DMS 273 (cell line): ENCODE data around the gene PDCD1.
"Not testable (repeated sequence)": the region's sequence is repeated elsewhere in the genome, so short reads cannot be mapped to it uniquely, and the experiment has no call there.

Source experiments
- DNase-seq: peaks from one replicate; lab custom pipeline; 2025; ENCODE audit not compliant: unreplicated experiment; lab: John Stamatoyannopoulos, UW

The PDCD1 gene

DNA sequence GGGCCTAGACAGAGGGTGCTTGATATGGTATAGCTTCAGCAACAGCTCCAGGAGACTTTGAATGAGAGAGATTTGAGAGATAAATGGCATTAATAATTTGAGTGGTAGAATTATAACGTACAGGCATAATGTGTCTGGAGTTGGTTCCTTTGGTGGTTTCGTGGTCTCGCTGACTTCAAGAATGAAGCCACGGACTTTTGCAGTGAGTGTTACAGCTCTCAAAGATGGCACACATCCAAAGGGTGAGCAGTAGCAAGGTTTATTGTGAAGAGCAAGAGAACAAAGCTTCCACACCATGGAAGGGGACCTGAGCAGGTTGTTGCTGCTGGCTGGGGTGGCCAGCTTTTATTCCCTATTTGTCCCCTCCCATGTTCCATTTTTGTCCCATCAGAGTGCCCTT lies 23.1 kb downstream of the PDCD1 start:
- no peak for DNase-seq

DNA sequence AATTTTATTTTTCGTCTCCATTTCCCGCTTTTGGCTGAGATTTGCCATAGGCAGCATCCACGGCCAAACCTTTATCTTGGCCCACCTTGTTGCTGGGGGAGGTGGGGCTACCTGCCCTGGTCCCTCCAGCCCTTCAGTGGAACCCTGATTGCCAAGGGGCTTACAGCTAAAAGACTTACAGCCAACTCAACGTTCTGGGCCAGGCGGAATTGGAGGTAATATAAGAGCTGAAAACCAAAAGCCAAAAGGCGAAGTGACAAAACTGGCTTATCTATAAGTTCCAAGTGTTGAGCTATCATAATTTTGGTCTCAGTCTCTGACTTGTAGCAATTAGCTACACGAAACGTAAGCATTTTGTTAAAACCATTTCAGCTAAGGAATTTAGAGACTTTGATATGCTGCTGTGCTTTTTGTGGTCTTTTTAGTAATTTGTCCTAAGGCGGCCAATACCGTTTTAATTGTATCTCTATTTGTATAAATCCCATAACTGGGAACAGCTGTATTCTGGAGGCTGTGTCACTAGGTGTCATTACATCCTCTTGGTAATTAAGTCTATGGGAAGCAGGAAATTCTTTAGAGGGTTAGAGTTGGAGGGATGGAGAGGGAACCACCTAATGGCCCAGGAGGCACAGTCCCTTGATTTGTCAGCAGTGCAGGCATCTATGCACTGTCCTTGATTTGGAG lies 24.0 kb downstream of the PDCD1 start:
- no peak for DNase-seq

DNA sequence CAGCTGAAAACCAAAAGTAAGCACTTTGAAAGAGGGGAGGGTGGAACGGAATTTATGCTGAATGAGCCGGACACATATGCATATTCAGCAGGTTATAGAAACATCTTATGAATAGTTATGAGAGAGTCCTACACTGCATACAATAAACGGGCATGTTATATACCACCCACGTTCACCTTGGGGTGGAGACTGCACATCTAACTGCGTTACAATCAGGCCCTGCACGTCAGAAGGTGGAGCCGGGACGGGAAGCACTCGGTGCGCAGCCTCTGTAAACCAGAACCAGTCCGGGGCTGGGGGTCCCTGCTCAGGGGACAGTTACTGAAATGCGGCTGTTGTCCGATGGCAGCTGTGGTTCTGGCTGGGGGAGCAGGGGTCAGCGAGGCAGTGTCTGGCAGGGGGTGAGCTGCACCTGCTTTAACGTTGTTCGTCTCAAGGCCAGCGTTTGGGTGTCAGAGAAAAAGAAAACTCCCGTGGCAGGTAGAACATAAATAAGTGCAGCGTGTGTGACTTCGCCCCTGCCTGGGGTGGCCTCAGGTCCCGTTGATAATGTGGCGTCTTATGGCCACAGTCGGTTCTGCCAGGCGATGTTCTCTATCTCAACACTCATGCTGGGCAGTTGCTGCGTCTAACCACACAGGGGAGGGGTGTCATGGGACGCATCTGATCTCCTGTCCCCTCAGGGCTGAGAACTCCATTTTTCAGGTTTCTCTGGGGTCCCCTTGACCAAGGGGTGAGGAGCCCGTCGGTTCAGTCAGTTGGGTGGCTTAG lies 24.8 kb downstream of the PDCD1 start:
- DNase-seq, result not testable (repeated sequence)

DNA sequence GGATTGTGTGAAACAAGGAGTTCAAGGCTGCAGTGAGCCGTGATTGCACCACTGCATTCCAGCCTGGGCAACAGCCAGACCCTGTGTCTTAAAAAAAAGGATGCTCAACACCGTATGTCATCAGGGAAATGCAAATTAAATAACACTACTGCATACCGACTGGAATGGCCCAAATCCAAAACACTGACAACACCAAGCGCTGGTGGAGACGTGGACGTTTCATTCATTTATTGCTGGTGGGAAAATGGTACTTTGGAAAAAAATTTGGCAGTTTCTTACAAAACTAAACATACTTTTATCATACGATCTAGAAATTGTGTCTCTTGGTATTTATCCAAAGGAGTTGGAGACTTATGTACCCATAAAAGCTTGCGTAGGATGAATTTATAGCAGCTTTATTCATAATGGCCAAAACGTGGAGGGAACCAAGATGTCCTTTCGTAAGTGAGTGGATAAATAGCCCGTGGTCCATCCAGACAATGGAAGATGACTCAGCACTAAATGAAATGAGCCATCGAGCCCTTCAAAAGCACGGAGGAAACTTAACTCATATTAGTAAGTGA lies 25.5 kb downstream of the PDCD1 start:
- DNase-seq, result no peak

DNA sequence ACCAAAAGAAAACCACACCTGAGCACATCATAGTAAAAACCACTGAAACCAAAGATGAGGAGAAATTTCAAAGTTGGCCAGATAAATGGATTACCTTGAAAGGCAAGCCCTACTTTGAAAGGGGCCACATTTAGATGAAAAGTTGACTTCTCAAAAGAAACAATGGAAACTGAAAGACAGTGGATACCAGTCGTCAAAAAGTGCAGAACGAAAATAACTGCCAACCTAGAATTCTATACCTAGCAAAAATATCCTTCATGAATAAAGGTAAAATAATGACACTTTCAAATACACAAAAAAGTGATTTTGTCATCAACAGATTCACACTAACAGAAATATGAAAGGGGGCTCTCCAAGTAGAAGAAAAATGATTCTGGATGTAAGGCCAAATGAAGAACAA lies 31.3 kb downstream of the PDCD1 start:
- DNase-seq, result no peak

DNA sequence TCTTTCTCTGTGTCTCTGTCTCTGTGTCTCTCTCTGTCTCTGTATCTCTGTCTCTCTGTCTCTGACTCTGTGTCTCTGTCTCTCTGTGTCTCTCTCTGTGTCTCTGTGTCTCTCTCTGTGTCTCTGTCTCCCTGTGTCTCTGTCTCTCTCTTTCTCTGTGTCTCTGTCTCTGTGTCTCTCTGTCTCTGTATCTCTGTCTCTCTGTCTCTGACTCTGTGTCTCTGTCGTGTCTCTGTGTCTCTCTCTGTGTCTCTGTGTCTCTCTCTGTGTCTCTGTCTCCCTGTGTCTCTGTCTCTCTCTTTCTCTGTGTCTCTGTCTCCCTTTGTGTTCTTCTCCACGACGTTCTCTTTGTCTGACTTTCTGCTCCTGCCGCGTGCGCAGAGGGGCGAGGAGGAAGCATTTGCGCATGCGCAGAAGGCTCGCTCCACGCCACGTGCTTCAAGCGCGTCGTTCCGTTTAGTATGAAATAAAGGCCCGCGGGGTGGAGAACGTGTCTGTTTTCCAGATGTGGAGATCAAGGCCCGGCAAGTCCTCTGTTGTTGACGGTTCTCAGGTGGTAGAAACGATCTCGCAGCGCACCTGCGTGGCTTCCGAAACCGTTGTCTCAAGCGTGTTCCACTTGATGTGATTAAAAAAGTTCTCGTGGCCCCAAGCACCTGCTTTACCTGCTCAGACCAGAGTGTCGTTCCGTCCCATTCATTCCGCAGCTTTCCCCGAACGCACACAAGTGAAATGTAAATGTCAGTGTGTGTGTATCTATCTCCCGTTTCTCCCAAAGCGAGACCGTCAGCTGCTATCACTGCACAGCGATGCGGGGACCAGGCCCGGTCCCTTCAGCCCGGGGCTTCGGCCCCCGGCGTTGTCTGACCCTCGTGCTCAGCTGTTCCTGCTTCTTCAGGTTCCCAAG lies 34.9 kb downstream of the PDCD1 start:
- DNase-seq, result not testable (repeated sequence)

DNA sequence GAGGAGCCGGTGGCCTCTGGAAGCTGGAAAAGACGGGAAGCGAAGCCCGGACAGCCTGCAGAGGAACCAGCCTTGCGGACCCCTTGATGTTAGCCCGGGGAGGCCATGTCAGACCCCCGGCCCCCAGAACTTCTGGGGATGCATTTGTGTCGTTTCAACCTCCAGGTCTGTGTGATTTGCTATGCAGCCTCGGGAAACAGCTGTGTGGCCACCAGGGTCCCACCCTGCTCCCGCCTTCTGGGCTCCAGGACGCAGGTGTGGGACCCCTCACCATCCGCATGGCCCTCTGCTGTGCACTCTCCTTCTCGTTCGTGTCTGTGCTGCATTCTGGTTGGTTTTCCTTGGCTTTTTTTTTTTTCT lies 36.5 kb downstream of the PDCD1 start:
- no peak for DNase-seq

DNA sequence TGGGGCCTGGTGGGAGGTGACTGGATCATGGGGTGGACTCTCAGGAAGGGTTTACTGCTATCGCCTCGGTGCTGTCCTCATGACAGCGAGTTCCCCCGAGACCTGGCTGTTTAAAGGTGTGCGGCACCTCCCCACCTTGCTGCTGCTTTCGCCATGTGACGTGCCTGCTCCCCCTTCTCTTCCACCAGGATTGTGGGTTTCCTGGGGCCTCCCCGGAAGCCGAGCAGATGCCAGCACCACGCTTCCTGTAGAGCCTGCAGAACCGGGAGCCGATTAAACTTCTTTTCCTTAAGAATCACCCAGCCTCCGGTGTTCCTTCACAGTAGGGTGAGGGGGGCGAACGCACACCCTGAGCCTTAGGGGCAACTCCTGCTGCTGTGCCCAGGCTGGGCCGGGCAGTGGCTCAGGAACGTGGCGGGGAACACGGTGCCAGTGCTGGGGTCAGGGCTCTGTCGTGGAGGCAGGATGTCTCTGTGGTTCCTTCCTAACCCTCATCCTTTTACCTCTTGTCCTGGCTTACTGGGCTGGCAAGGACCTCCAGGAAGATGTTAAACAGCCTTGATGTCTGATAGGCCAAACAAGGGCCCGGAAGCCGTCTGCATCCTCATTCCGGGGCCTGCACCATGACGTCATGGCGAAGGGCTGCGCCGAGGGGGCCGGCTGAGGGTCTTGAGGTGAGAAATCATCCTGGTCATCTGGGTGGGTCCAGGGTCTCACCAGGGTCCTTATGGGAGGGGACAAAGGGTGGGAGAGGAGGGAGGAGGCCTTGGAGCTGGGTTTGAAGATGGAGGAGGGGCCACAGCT lies 37.0 kb downstream of the PDCD1 start:
- DNase-seq, result no peak

DNA sequence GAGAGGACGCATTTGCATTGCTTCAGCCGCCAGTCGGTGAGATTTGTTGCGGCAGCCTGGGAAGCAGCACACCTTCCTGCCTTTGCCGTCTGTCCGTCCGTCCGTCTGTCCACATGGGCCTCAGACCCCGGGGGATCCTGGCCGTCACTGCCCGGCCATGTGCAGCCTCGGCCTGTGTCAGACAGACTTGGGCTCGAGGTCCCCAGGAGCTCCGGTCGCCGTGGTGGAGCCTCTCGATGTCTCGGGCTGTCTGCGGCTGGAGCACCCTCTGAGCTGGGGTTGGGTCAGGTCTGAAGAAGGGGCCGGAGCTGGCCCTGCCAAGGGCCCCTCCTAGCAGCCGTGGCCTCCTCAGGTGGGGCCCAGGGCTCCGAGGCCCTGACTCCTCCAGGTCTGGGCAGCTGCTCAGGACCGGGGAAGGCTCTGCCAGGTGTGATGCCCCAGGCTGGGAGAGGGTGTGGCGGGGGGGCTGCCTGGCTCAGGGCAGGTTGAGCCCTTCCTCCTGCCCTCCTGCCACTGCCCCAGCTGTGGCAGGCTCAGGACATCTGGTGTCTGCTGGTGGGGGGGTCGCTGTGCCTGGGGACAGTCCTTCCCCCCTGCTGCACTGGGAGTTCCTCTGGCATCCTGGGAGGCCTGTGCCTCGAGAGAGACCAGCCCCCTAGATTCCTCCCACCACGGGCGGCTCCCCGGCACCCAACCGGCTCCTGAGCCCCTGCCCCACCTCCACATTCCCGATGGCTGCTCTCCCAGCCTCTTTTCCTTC lies 37.9 kb downstream of the PDCD1 start:
- no peak for DNase-seq

DNA sequence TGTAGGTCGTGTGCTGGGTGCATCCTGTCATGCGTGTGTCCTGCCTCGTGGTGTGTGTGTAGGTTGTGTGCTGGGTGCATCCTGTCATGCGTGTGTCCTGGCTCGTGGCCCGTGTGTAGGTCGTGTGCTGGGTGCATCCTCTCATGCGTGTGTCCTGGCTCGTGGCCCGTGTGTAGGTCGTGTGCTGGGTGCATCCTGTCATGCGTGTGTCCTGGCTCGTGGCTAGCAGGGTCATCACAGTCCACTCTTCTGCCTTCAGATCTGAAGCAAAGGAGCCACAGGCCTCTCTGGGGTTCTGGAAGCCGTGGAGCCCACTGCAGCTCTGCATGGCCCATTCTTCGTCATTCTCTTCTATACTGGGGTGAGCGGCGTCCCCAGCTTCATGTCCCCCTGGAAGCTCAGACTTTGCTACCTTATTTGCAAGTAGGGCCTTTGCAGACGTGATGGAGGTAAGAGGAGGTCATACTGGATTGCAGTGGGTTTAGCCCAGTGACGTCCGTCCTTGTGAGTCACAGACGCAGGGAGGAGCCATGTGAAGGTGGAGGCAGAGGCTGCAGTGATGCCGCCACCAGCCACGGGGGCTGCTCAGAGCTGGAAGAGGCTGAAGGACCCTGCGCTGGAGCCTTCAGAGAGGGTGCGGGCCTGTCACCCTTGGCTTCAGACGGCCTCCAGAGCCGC lies 38.6 kb downstream of the PDCD1 start:
- not testable (repeated sequence) for DNase-seq

DNA sequence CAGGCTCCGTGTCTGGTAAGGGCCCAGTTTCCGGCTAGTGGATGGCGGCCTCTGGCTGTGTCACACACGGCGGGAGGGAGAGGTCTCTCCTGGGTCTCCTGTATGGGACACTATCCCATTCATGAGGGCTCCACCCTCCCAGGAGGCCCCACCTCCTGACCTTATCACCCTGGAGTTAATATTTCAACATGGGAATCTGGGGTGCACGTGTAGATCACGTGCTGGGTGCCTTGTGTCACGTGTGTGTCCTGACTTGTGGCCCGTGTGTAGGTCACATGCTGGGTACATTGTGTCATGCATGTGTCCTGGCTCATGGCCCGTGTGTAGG lies 39.8 kb downstream of the PDCD1 start:
- DNase-seq, result no peak

DNA sequence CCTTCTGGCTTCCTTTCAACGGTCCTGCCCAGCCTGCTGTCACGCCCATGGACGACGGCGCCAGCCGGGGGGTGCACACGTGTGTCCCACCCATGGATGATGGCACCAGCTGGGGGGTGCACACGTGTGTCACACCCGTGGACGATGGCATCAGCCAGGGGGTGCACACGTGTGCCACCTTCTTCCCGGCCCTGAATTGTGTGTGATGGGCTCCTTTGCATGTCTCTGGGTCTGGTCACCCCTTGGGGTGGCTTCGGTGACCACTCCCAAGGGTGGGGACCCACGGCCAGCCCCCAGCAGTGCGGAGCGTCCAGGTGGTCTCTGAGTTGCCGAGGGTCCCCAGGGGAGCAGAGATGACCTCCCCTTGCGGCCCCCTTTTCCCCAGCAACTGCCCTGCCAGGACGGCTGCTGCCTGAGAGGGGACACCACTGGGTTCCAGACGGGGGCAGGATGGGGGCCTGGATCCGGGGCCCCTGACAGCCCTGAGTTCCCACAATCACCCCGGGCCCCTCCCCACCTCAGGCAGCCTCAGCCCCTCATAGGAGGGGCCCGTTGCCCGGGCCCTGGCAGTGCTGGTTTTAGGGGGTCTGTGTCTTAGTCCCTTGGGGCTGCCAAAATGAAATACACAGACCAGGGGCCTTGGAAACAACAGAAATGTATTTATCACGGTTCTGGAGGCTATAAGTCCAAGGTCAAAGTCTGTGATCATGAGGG lies 40.3 kb downstream of the PDCD1 start:
- DNase-seq, result no peak

DNA sequence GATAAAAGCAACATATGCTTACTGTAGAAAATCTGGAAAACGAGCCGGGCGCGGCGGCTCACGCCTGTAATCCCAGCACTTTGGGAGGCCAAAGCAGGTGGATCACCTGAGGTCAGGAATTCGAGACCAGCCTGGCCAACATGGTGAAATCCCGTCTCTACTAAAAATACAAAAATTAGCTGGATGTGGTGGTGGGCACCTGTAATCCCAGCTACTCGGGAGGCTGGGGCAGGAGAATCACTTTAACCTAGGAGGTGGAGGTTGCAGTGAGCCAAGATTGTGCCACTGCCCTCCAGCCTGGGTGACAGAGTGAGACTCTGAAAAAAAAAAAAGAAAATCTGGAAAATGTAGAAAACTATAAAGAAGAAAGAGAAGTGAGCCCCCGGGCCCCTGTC lies 40.9 kb downstream of the PDCD1 start:
- not testable (repeated sequence) for DNase-seq

DNA sequence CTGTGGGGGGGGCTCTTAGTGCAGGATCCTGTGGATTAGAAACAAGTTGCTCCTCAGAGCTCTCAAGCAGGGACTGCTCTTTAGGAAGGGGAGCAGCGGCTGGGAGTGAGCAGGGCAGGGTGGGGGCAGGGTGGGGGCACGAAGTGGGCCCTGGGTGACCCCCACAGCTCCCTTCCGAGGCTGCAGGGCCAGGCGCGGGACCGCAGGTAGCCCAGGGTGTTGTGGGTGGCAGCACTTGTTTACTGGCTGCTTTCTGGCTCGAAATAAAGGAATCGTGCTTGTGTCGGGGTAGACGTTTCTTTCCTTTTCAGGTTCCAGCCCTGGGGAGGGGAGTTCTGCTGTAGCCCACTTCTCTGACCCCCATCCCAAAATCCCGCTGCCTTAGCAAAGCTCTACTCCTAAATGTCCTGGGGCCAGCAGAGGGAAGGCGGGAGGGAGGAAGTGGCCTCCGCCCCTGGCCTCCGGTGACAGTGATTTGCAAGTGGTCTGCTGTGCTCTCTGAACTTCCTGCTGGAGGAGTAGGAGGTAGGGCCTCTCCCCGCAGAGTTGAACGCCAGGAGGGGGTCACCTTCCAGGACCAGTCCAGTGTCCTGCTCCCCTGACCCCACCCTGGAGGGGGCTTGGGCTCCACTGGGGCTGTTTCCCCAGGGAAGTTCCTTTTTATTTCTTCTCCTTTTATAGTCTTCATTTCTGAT lies 41.4 kb downstream of the PDCD1 start:
- no peak for DNase-seq

DNA sequence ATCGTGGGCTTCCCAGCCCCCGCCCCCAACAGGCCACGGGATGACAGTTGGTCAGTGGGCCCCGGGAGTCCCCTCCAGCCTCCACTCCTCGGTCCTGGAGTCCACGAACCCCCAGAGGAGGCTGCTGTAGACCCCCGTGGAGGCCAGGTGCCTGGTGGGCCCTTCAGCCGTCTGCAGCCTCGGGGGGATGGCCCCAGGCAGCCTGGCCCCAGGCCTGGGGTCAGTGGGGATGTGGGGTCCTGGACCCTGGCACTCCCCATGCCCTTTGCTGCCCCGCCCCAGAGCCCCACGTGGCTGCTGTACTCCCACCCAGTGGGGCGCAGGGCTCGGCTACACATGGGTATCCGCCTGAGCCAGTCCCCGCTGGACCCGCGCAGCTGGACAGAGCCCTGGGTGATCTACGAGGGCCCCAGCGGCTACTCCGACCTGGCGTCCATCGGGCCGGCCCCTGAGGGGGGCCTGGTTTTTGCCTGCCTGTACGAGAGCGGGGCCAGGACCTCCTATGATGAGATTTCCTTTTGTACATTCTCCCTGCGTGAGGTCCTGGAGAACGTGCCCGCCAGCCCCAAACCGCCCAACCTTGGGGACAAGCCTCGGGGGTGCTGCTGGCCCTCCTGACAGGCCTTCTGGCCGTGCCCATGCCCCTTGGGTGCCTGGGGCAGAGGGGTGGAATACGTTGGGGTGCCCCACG lies 42.1 kb downstream of the PDCD1 start:
- no peak for DNase-seq

DNA sequence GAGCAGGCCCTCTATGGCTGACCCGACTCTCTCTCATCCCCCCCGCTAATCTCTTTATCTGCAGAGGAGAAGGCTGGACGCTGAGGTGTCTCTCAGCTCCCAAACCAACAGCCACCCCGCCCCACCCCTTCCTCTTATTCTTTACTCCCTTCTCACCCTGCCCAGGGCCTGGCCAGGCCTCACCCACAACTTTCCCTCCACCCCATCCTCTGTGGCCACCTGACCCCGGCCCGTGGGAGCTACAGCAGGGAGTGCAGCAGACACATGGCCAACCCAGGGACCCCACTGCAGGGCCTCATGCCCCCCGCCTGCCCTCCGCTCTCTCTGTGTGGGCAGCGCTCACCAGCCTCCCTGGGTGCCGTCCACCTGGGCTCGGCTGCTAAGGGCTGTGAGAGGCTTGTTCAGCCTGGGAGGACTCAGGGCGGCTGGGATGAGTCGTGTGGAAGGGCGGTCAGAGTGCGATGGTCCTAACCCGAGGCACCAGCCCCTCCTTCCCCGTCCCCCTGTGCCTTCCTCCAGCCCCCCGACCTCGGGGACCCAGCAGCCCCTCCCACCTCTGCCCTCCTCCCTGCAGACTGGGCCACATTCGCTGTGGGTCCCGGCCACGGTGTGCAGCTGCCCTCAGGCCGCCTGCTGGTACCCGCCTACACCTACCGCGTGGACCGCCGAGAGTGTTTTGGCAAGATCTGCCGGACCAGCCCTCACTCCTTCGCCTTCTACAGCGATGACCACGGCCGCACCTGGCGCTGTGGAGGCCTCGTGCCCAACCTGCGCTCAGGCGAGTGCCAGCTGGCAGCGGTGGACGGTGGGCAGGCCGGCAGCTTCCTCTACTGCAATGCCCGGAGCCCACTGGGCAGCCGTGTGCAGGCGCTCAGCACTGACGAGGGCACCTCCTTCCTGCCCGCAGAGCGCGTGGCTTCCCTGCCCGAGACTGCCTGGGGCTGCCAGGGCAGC lies 42.9 kb downstream of the PDCD1 start:
- DNase-seq, result no peak
